Activated CD4-positive, alpha-beta T cell treated with anti-CD3 and anti-CD28 coated beads, Interleukin-2, amount 50 U/mL, for 24 hours (primary cell): ENCODE measurements around the gene LAMA2.

ENCODE experiments used
- DNase-seq, 2 donors: peaks; one replicate each; pipeline ENCODE4 v3.0.0-alpha.2; 2020; ENCODE audit warnings: low read depth in 1 of 2, low spot score in 1 of 2

LAMA2 gene

GRCh38 chr6:129565366-129565765 lies 682.4 kb downstream of the LAMA2 start:
- DNase-seq: no peak

GRCh38 chr6:129565811-129566210 lies 682.9 kb downstream of the LAMA2 start:
- DNase-seq: no peak
